Measurements from ENCODE around the gene SLC22A17.

SLC22A17 gene

GRCh38 chr14:23361320-23361719 lies 8.6 kb upstream of the SLC22A17 start:
- peak; percentile 28 for DNase-seq

- DNase-seq = peak; percentile 76
These were observed 7.8 kb upstream of the SLC22A17 start for GRCh38 chr14:23360496-23360895.

- DNase-seq = no peak
These were observed 7.2 kb upstream of the SLC22A17 start for GRCh38 chr14:23359722-23360447.

GRCh38 chr14:23359167-23359626 lies 6.5 kb upstream of the SLC22A17 start:
- no peak for DNase-seq

GRCh38 chr14:23358553-23359166 lies 6.0 kb upstream of the SLC22A17 start:
- no peak for DNase-seq

GRCh38 chr14:23358042-23358441 lies 5.4 kb upstream of the SLC22A17 start:
- no peak for DNase-seq

- DNase-seq = no peak
These were observed 4.6 kb upstream of the SLC22A17 start for GRCh38 chr14:23357261-23357660.

- DNase-seq = no peak
These were observed 4.0 kb upstream of the SLC22A17 start for GRCh38 chr14:23356662-23357061.

GRCh38 chr14:23355871-23356435 lies 3.3 kb upstream of the SLC22A17 start:
- DNase-seq = no peak

- DNase-seq = no peak
These were observed 2.3 kb upstream of the SLC22A17 start for GRCh38 chr14:23354990-23355389.

GRCh38 chr14:23353433-23353780 lies 720 bp upstream of the SLC22A17 start:
- DNase-seq = no peak

- peak; percentile 38 for DNase-seq
These were observed 794 bp downstream of the SLC22A17 start for GRCh38 chr14:23351681-23352505.

- DNase-seq = no peak
These were observed 3.4 kb downstream of the SLC22A17 start for GRCh38 chr14:23349156-23349845.

GRCh38 chr14:23348297-23348655 lies 4.4 kb downstream of the SLC22A17 start:
- DNase-seq = no peak

- DNase-seq = no peak
These were observed 5.0 kb downstream of the SLC22A17 start for GRCh38 chr14:23347406-23348296.

- no peak for DNase-seq
These were observed 5.8 kb downstream of the SLC22A17 start for GRCh38 chr14:23346693-23347405.

GRCh38 chr14:23345987-23346692 lies 6.5 kb downstream of the SLC22A17 start:
- no peak for DNase-seq

GRCh38 chr14:23344481-23344880 lies 8.2 kb downstream of the SLC22A17 start:
- no peak for DNase-seq

GRCh38 chr14:23339506-23340268 lies 13.0 kb downstream of the SLC22A17 start:
- DNase-seq = no peak

- DNase-seq = no peak
These were observed 17.1 kb downstream of the SLC22A17 start for GRCh38 chr14:23335623-23336022.
